ENCODE data around the gene FANCC.

The FANCC gene

GRCh38 chr9:95133325-95133705, 184.2 kb downstream of the FANCC start:
- no peak overlapping the region for H3K4me3 ChIP-seq (ENCODE audit: control insufficient read depth, low read depth, low read length)
- DNase-seq (ENCODE audit: low read depth), result no peak
- no peak for TF ChIP-seq CTCF (IDR thresholded peaks at IDR 0.05; ENCODE audit: control insufficient read depth, insufficient read depth, low read depth, low read length, missing control alignments)

- no peak for TF ChIP-seq CTCF (IDR thresholded peaks at IDR 0.05; ENCODE audit: control insufficient read depth, insufficient read depth, low read depth, low read length, missing control alignments)
- no peak overlapping the region for H3K4me3 ChIP-seq (ENCODE audit: control insufficient read depth, low read depth, low read length)
- no peak for DNase-seq (ENCODE audit: low read depth)
Measured at GRCh38 chr9:95132366-95133324, 184.9 kb downstream of the FANCC start.

GRCh38 chr9:95131023-95131943, 186.2 kb downstream of the FANCC start:
- no peak for DNase-seq (ENCODE audit: low read depth)
- H3K4me3 ChIP-seq (ENCODE audit: control insufficient read depth, low read depth, low read length), result no peak overlapping the region
- peak; percentile 90 for TF ChIP-seq CTCF (IDR thresholded peaks at IDR 0.05; ENCODE audit: control insufficient read depth, insufficient read depth, low read depth, low read length, missing control alignments)

GRCh38 chr9:95130484-95130883, 187.0 kb downstream of the FANCC start:
- no peak for DNase-seq (ENCODE audit: low read depth)
- no peak for TF ChIP-seq CTCF (IDR thresholded peaks at IDR 0.05; ENCODE audit: control insufficient read depth, insufficient read depth, low read depth, low read length, missing control alignments)
- H3K4me3 ChIP-seq (ENCODE audit: control insufficient read depth, low read depth, low read length), result no peak overlapping the region

GRCh38 chr9:95129476-95130291, 187.8 kb downstream of the FANCC start:
- no peak overlapping the region for H3K4me3 ChIP-seq (ENCODE audit: control insufficient read depth, low read depth, low read length)
- no peak for DNase-seq (ENCODE audit: low read depth)

More at GRCh38 chr9:95129476-95130291, 187.8 kb downstream of the FANCC start:
- TF ChIP-seq CTCF (IDR thresholded peaks at IDR 0.05; ENCODE audit: control insufficient read depth, insufficient read depth, low read depth, low read length, missing control alignments), result no peak
